Measurements from ENCODE around the gene ZNF407.

The ZNF407 gene

GRCh38 chr18:75005626-75006025 is 408.0 kb downstream of the ZNF407 start:
- POLR2A ChIA-PET (ENCODE audit: low non-redundant PET): no interaction called here
- CTCF ChIA-PET: no interaction called here
- TF ChIP-seq CTCF (conservative IDR thresholded peaks at IDR 0.05; ENCODE audit: low read depth): no peak
- no peak overlapping the region for H3K27ac ChIP-seq
- DNase-seq (ENCODE audit: low spot score): no peak

- CTCF ChIA-PET: no interaction called here
- POLR2A ChIA-PET (ENCODE audit: low non-redundant PET): no interaction called here
- no peak overlapping the region for H3K27ac ChIP-seq
- DNase-seq (ENCODE audit: low spot score): no peak
- no peak for TF ChIP-seq CTCF (conservative IDR thresholded peaks at IDR 0.05; ENCODE audit: low read depth)
Observed at GRCh38 chr18:75008186-75008585, 410.5 kb downstream of the ZNF407 start.

GRCh38 chr18:75009296-75009695 is 411.6 kb downstream of the ZNF407 start:
- ChIA-PET CTCF (no interaction called here), POLR2A (ENCODE audit: low non-redundant PET) (no interaction called here)
- H3K27ac ChIP-seq: no peak overlapping the region
- no peak for TF ChIP-seq CTCF (conservative IDR thresholded peaks at IDR 0.05; ENCODE audit: low read depth)
- no peak for DNase-seq (ENCODE audit: low spot score)

GRCh38 chr18:75009878-75010277 is 412.2 kb downstream of the ZNF407 start:
- H3K27ac ChIP-seq: no peak overlapping the region
- POLR2A ChIA-PET (ENCODE audit: low non-redundant PET): no interaction called here
- TF ChIP-seq CTCF (conservative IDR thresholded peaks at IDR 0.05; ENCODE audit: low read depth): no peak
- CTCF ChIA-PET: no interaction called here
- DNase-seq (ENCODE audit: low spot score): no peak

- H3K27ac ChIP-seq: no peak overlapping the region
- ChIA-PET POLR2A (ENCODE audit: low non-redundant PET) (no interaction called here), CTCF (no interaction called here)
- TF ChIP-seq CTCF (conservative IDR thresholded peaks at IDR 0.05; ENCODE audit: low read depth): no peak
- DNase-seq (ENCODE audit: low spot score): no peak
Observed at GRCh38 chr18:75010278-75010677, 412.6 kb downstream of the ZNF407 start.

- ChIA-PET POLR2A (ENCODE audit: low non-redundant PET) (no interaction called here), CTCF (no interaction called here)
- TF ChIP-seq CTCF (conservative IDR thresholded peaks at IDR 0.05; ENCODE audit: low read depth): no peak
- DNase-seq (ENCODE audit: low spot score): no peak
- H3K27ac ChIP-seq: no peak overlapping the region
Observed at GRCh38 chr18:75010689-75011088, 413.0 kb downstream of the ZNF407 start.
